HCT116 (cell line): ENCODE data around the gene PLEKHG3. TPM values are rescaled to one million over a fixed set of nuclear protein-coding genes. Genes with fewer than 3 reads are reported as not detected.

Source experiments
- ATAC-seq: fragments of 200-7000 bp; cut with Tn5 transposase; 2 replicates; pipeline ENCODE4 v1.9.1; 2020; ENCODE audit warnings: mild to moderate bottlenecking, moderate library complexity
- BruUV-seq: library from RNA; stranded (reverse); fragments of 400-500 nt; replicated peaks from 2 replicates; lab custom pipeline; 2021; lab: Mats Ljungman, UMichigan
- CTCF ChIA-PET: fragments of 300-600 bp; sonication (Branson Sonifier 250); formaldehyde crosslinking; loops from one replicate; lab custom pipeline; 2021; ENCODE audit warnings: antibody characterized with exemption; lab: Charles Lee
- POLR2A ChIA-PET: fragments of 300-600, 350-600 bp; sonication (Branson Sonifier 250); formaldehyde crosslinking; loops from one replicate; lab custom pipeline; 2021; ENCODE audit warnings: antibody characterized with exemption; lab: Charles Lee
- RAD21 ChIA-PET, 2 experiments: fragments of 300-600 bp; sonication (Branson Sonifier 250); formaldehyde crosslinking; loops; one replicate each; lab custom pipeline; 2023; ENCODE audit warnings: low total read pairs in 2 of 2; ENCODE audit not compliant: uncharacterized antibody in 2 of 2, unreplicated experiment in 2 of 2, low non-redundant PET in 1 of 2; lab: Charles Lee
- DNase-seq: peaks from one replicate; pipeline ENCODE4 v3.0.0-alpha.2; 2010; ENCODE audit warnings: low read depth, low spot score
- H2AFZ ChIP-seq: fragments of 200-600 bp; shearing (Covaris generic), sonication (generic); 2 replicates; pipeline ENCODE4 v1.6.1; 2017; ENCODE audit warnings: low read depth, mixed run types, mixed read lengths, antibody characterized with exemption, low read length; ENCODE audit not compliant: poor library complexity, severe bottlenecking
- H3K27ac ChIP-seq: 2 replicates; pipeline ENCODE4 v1.5.1; 2012; ENCODE audit warnings: low read depth, low read length
- H3K27me3 ChIP-seq: fragments of 200-600 bp; sonication (generic); 2 replicates; pipeline ENCODE4 v1.6.1; 2016; ENCODE audit warnings: mixed run types, low read length, mixed read lengths; ENCODE audit not compliant: insufficient read depth
- H3K36me3 ChIP-seq, 2 experiments: fragments of 200-500 bp in 1 of 2; fragments of 200-600 bp in 1 of 2; sonication (Bioruptor generic) in 1 of 2; sonication (generic) in 1 of 2; 2 replicates each; pipeline versions ENCODE4 v1.5.1 to v1.6.1; 2014 to 2016; ENCODE audit warnings: low read length in 2 of 2, inconsistent platforms in 1 of 2, mixed read lengths in 1 of 2, mixed run types in 1 of 2; ENCODE audit not compliant: insufficient read depth in 2 of 2, control insufficient read depth in 1 of 2
- H3K4me1 ChIP-seq, 2 experiments: fragments of 200-600 bp in 1 of 2; sonication (generic) in 1 of 2; 2 replicates each; pipeline versions ENCODE4 v1.5.1 to v1.6.1; 2012 to 2017; ENCODE audit warnings: low read length in 2 of 2, inconsistent platforms in 1 of 2, mild to moderate bottlenecking in 1 of 2, mixed read lengths in 1 of 2, mixed run types in 1 of 2, moderate library complexity in 1 of 2; ENCODE audit not compliant: insufficient read depth in 2 of 2, control insufficient read depth in 1 of 2
- H3K4me2 ChIP-seq: fragments of 200-600 bp; sonication (generic); 2 replicates; pipeline ENCODE4 v1.6.1; 2017; ENCODE audit warnings: mixed run types, low read length, mixed read lengths
- H3K4me3 ChIP-seq, 2 experiments: fragments of 200-600 bp in 1 of 2; sonication (generic) in 1 of 2; replicated peaks in 1 of 2; 2 replicates each; pipeline ENCODE4 v1.5.1; 2011 to 2016; ENCODE audit warnings: low read length in 2 of 2, control low read depth in 1 of 2, low read depth in 1 of 2, mild to moderate bottlenecking in 1 of 2, mixed read lengths in 1 of 2, mixed run types in 1 of 2
- H3K79me2 ChIP-seq: fragments of 200-600 bp; sonication (generic); 2 replicates; pipeline ENCODE4 v1.6.1; 2017; ENCODE audit warnings: mild to moderate bottlenecking, mixed run types, low read length, moderate library complexity, mixed read lengths; ENCODE audit not compliant: insufficient read depth
- H3K9ac ChIP-seq: fragments of 200-600 bp; sonication (generic); 2 replicates; pipeline ENCODE4 v1.6.1; 2016; ENCODE audit warnings: low read length, mixed read lengths
- H3K9me2 ChIP-seq: fragments of 200-600 bp; sonication (generic), shearing (Covaris generic); 2 replicates; pipeline ENCODE4 v1.6.1; 2017; ENCODE audit warnings: mixed run types, mild to moderate bottlenecking, moderate library complexity; ENCODE audit not compliant: insufficient read depth
- H3K9me3 ChIP-seq, 2 experiments: fragments of 200-500 bp in 1 of 2; fragments of 200-600 bp in 1 of 2; sonication (Bioruptor generic) in 1 of 2; sonication (generic) in 1 of 2; 2 replicates each; pipeline ENCODE4 v1.6.1; 2014 to 2017; ENCODE audit warnings: low read length in 2 of 2, mixed read lengths in 2 of 2, inconsistent platforms in 1 of 2, low read depth in 1 of 2, mild to moderate bottlenecking in 1 of 2, mixed run types in 1 of 2, moderate library complexity in 1 of 2; ENCODE audit not compliant: control insufficient read depth in 1 of 2, insufficient read depth in 1 of 2
- H4K20me1 ChIP-seq: fragments of 200-600 bp; sonication (generic), shearing (Covaris generic); 2 replicates; pipeline ENCODE4 v1.6.1; 2017; ENCODE audit warnings: mixed run types, mild to moderate bottlenecking, moderate library complexity; ENCODE audit not compliant: insufficient read depth
- CEBPB ChIP-seq: IDR thresholded peaks from 2 replicates; pipeline ENCODE4 v1.6.1; 2012; ENCODE audit warnings: low read depth
- ELF1 ChIP-seq: IDR thresholded peaks from 2 replicates; pipeline ENCODE4 v1.6.1; 2012; ENCODE audit warnings: low read depth, borderline replicate concordance
- intact Hi-C: fragments of 100-400 bp; cut with micrococcal nuclease; formaldehyde crosslinking; loops from 2 replicates; pipeline ENCODE4 v1.10.0; 2022
- total RNA-seq: library from RNA; stranded (reverse); gene quantifications from one replicate; pipeline ENCODE4 v1.2.1, GENCODE V29; 2021; ENCODE audit not compliant: unreplicated experiment
- TF ChIP-seq, protein P1 (sequence below): IDR thresholded peaks from 2 replicates; pipeline ENCODE4 v1.6.1; 2012
- TF ChIP-seq, protein P2 (sequence below): IDR thresholded peaks from 2 replicates; pipeline ENCODE4 v1.6.1; 2012; ENCODE audit warnings: low read depth

The PLEKHG3 gene
- total RNA-seq, 1 experiment from 2014 or later, result 55.6 TPM

DNA sequence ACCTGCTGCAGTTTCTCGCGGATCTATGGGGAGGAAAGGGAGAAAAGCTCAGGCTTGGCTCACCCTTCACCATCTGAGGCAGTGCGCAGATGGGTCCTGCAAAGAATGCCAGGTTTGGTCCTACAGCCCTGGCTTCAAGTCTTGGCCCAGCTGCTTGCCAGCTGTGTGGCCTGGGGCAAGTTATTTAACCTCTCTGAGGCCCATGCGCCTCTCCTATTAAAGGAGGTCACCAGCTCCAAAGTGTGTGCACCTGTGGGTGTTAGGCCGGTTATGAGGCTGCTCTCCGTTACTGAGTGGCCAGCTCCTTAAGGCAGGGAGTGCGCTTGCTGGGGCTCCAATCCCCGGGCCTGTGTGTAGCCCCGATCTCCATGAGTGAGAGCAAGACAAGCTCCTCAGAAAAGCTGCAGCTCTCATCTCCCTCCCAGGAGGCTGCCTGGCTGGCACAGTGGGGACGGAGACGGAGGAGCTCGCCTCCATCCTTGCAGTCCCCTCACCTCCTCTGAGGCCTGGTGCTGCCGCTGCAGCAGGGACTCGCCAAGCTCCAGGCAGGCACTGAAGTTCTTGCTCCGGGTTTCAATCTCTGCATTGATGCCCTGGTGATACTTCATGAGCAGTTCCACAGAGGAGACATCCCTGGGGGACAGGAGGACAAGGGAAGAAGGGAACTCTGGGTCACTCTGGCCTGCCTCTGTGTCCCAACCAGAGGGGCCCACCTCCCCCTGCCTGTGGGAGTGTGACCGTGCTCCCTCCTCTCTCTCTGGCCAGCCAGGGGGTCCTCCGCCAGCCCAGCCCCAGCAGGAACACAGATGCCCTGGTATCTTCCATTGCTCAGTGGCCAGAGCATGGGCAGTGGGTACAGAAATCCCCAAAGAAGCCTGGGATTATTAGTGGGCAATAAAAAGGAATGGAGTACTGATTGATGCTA lies 65.1 kb downstream of the PLEKHG3 start:
- POLR2A ChIA-PET, result no interaction called here
- H3K9ac ChIP-seq, result no peak overlapping the region
- intact Hi-C loops, result no loop called here
- DNase-seq (no peak), ATAC-seq (no peak)
- TF ChIP-seq, protein P1, sequence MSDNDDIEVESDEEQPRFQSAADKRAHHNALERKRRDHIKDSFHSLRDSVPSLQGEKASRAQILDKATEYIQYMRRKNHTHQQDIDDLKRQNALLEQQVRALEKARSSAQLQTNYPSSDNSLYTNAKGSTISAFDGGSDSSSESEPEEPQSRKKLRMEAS, result no peak
- TF ChIP-seq, protein P2, sequence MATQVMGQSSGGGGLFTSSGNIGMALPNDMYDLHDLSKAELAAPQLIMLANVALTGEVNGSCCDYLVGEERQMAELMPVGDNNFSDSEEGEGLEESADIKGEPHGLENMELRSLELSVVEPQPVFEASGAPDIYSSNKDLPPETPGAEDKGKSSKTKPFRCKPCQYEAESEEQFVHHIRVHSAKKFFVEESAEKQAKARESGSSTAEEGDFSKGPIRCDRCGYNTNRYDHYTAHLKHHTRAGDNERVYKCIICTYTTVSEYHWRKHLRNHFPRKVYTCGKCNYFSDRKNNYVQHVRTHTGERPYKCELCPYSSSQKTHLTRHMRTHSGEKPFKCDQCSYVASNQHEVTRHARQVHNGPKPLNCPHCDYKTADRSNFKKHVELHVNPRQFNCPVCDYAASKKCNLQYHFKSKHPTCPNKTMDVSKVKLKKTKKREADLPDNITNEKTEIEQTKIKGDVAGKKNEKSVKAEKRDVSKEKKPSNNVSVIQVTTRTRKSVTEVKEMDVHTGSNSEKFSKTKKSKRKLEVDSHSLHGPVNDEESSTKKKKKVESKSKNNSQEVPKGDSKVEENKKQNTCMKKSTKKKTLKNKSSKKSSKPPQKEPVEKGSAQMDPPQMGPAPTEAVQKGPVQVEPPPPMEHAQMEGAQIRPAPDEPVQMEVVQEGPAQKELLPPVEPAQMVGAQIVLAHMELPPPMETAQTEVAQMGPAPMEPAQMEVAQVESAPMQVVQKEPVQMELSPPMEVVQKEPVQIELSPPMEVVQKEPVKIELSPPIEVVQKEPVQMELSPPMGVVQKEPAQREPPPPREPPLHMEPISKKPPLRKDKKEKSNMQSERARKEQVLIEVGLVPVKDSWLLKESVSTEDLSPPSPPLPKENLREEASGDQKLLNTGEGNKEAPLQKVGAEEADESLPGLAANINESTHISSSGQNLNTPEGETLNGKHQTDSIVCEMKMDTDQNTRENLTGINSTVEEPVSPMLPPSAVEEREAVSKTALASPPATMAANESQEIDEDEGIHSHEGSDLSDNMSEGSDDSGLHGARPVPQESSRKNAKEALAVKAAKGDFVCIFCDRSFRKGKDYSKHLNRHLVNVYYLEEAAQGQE, result no peak
- TF ChIP-seq CEBPB (no peak), ELF1 (no peak)
- CTCF ChIA-PET, result no interaction called here
- H3K27me3 ChIP-seq, result no peaks in the 10 kb centered on the region
- H3K4me1 ChIP-seq, result peaks cover 11 to 24% of the 10 kb centered on the region in 2 experiments; a peak in 3 of 4 replicates
- no peak overlapping the region for H3K27ac ChIP-seq
- H3K4me2 ChIP-seq, result no peak overlapping the region
- H3K9me2 ChIP-seq, result no peaks in the 10 kb centered on the region
- no peaks in the 10 kb centered on the region for H3K9me3 ChIP-seq
- no TSS peak for BruUV-seq
- RAD21 ChIA-PET, result no interaction called here
- no peaks in the 10 kb centered on the region for H4K20me1 ChIP-seq
- no peak overlapping the region for H2AFZ ChIP-seq
- no peaks in the 10 kb centered on the region for H3K79me2 ChIP-seq
- no peak overlapping the region for H3K4me3 ChIP-seq
- H3K36me3 ChIP-seq, result no peaks in the 10 kb centered on the region
